HG03558 (cell line): ENCODE data around the gene RPL35A.
A peak's percentile ranks its signal among the peaks of the same experiment; 100 is the strongest.
"Not testable (repeated sequence)": the region's sequence is repeated elsewhere in the genome, so short reads cannot be mapped to it uniquely, and the experiment has no call there.

Source experiments
- ATAC-seq: cut with Tn5 transposase; IDR thresholded peaks from one replicate; pipeline ENCODE4 v1.9.1; 2021; ENCODE audit warnings: moderate number of reproducible peaks; ENCODE audit not compliant: unreplicated experiment; ENCODE audit errors: extremely low read depth

RPL35A gene

DNA sequence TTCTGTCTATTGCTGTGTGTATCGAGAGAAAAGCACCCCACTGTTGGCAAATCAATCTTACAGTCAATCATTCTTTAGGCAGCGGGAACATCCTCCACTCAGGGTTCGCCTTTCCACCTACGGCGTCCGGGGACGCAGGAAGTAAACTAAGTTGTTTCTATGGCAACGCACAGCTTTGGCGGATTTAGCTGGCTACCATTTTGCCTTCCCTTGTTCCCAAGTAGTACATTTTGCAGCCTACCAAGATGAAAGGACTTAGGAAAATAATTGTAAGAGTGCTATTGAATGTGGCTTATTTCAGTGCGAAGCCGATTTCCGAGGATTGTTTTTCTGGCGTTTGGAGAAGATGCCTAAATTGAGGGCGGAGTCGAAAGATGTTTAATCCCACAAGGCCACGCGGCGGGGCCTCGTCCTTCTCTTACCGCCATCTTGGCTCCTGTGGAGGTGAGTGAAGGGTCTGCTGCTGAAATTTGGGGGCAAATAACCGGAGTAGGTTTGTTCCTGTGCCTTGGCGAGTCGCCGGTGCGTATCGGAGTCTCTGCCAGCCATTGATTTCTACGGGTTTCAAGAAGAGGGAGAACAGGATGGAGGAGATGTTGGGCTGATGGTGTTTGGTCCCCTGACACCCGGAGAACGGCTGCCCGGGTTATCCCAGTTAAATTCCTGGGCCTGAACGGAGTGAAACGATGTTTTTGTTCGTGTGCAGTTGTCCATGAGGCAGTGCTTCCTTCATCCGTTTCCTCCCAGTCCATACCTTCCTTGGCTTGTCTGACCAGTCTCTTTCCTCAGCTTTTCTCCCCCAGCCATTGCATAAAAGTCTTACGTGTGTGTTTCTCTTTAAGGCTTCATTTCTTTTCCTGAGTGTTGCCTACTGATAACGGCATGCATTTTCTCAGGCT lies at the start of gene RPL35A:
TSS of gene RPL35A (plus strand) at position 413 of the 899 bp plus-strand sequence. CDS start 778 bp downstream, outside the sequence.
- peak; percentile 83 for ATAC-seq

GRCh38 chr3:197901626-197902025 lies 48.4 kb upstream of the RPL35A start:
- no peak for ATAC-seq

DNA sequence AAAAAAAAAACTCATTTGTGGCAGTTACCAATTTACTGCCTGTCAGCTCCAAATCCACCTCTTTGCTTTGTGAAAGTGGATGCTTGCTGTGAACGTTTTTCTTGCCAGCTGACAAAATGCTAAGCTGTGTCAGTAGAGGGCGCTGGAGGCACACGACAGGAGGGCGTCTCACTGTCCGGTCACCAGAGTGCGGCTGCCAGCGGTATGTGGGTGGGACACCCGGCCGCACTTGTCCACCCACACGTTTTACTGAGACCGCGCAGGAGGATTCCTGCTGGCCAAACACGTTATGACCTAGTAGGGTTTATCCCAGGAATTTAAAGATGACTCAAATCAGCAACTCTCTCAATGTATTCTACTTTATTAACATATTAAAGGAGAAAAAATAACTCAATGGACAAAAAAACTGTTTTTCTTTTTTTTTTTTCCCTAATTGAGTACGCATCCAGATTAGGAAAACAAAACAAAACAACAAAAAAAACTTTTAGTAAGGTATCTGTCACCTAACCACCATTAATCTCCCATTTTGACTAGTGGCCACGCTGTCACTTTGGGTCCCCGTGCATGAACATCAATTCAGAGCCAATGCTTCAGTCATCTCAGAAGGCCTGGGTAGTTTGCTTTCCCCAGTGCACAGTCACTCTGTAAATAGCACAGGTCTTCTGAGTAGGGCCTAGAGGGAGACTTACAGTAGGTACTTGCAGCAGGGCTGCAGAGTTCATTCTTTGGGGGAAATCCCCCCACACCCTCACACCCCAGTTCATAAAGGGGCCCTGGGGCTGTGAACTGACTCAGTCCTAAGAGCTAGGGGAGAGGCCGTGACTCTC lies 43.8 kb upstream of the RPL35A start:
- peak; percentile 66 for ATAC-seq

DNA sequence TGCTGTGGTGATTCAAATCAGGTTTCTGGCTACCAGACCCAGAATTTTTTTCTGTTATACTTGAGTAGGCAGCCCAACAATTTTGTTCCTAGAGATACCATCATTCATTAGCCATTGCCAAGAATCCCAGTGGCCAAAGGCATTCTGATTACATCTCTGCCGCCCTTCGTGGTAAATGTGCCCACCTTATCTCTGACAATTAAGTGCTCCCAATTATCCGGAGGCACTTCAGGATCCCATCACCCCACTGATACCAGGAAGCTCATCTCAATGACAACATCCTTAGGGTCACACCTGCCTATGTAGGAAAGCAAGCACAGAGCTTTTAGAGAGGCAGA lies 43.2 kb upstream of the RPL35A start:
- ATAC-seq: no peak

DNA sequence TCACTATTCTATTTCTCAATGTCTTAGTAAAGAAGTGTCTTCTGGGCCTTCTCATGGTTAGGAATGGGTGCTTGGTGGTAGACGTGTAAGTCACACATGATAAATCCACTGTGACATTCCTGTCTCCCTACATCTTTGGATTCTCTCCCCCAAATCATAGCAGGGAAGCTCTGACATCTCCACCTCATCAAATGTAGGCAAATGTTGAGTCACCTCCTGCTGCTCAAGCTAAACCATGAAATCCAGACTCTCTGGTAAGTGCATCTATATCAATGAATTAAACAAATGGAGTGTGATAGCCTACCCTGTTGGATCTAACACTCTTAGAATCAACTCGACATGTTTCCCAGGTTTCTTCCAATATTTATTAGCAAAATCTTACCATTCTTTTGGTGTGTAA lies 42.8 kb upstream of the RPL35A start:
- no peak for ATAC-seq

GRCh38 chr3:197908550-197908949 lies 41.4 kb upstream of the RPL35A start:
- not testable (repeated sequence) for ATAC-seq

GRCh38 chr3:197908957-197909701 lies 40.9 kb upstream of the RPL35A start:
- ATAC-seq: no peak

- ATAC-seq: no peak
Measured at GRCh38 chr3:197912741-197913476, 37.1 kb upstream of the RPL35A start.

- ATAC-seq: no peak
Measured at GRCh38 chr3:197913641-197914380, 36.2 kb upstream of the RPL35A start.

DNA sequence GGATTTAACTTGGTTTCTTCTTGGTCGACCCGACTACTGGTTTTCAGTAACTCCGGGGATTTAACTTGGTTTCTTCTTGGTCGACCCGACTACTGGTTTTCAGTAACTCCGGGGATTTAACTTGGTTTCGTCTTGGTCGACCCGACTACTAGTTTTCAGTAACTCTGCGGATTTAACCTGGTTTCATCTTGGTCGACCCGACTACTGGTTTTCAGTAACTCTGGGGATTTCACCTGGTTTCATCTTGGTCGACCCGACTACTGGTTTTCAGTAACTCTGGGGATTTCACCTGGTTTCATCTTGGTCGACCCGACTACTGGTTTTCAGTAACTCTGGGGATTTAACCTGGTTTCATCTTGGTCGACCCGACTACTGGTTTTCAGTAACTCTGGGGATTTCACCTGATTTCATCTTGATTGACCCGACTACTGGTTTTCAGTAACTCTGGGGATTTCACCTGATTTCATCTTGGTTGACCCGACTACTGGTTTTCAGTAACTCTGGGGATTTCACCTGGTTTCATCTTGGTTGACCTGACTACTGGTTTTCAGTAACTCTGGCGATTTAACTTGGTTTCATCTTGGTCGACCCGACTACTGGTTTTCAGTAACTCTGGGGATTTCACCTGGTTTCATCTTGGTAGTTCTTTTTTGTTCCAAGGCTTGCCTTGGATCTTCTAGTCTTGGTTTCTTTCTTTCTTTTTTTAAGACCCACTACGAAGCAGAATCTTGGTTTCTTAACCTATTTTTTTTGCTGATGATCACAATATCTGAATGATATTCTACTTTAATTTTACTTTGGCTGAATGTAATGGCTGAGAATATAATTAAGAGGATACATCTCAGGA lies 28.3 kb upstream of the RPL35A start:
- not testable (repeated sequence) for ATAC-seq

- no peak for ATAC-seq
Measured at GRCh38 chr3:197926418-197926817, 23.6 kb upstream of the RPL35A start.

DNA sequence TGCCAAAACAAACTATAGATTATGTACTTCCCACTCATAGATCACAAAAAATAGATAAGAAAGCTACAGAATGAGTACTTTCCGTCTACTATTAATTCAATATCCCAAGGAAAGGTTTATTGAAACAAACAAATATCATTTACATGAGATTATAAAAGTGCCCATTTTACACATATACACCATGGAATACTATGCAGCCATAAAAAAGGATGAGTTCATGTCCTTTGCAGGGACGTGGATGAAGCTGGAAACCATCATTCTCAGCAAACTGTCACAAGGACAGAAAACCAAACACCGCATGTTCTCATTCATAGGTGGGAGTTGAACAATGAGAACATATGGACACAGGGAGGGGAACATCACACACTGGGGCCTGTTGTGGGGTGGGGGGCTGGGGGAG lies 22.4 kb upstream of the RPL35A start:
- ATAC-seq: not testable (repeated sequence)

GRCh38 chr3:197936819-197937384 lies 13.1 kb upstream of the RPL35A start:
- ATAC-seq: no peak

DNA sequence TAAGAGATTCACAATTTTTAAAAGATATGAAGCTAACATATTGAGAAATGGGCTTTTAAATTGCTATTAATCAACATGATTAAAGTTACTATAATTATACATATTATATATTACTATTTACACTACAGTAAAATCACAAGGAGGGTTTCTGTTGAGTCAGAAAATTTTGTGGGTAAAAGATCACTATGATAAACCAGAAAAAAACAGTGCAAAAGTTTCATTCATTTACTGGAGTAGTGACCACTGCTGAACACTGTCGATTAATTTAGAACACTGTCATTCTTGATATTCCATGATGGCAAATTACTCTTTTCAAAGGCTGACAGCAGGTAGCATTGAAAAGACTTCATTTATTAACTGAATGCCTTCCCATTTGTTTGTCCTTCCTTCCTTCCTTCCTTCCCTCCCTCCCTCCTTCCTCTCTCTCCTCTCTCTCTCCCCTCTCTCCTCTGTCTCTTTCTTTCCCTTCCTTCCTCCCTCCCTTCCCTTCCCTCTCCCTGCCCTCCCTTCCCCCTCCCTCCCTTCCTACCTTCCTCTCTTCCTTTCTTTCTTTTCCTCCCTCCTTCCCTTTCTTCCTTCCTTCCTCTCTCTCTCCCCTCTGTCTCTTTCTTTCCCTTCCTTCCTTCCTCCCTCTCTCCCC lies 9.1 kb upstream of the RPL35A start:
- no peak for ATAC-seq

- no peak for ATAC-seq
Measured at GRCh38 chr3:197942956-197943556, 6.9 kb upstream of the RPL35A start.

GRCh38 chr3:197949191-197949777 lies 706 bp upstream of the RPL35A start:
- ATAC-seq: no peak

DNA sequence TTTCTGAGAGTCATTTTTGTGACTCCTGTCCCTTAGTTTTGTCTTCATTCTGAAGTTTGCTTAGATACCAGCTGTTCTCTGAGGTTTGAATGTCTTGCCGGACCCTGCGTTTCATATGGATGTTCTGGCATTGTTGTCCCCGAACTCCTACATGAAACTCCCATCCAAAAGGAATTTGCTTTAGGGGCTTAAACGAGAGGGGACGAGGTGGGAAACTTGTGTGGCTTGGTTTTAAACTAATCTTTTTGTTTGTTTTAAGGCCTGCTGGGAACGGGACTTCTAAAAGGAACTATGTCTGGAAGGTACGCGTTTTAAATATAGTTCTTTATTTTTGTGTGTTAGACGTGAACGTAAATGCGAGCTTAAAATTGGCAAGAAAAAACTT lies 679 bp downstream of the RPL35A start:
- ATAC-seq: no peak
